ENCODE data around the gene PRM3. TPM values are rescaled to one million over a fixed set of nuclear protein-coding genes. Genes with fewer than 3 reads are reported as not detected.

PRM3 gene
- polyA plus RNA-seq, 1 donor (not counting 4 experiments of a cell fraction or from before 2014, with no cell fraction given) = not detected

DNA sequence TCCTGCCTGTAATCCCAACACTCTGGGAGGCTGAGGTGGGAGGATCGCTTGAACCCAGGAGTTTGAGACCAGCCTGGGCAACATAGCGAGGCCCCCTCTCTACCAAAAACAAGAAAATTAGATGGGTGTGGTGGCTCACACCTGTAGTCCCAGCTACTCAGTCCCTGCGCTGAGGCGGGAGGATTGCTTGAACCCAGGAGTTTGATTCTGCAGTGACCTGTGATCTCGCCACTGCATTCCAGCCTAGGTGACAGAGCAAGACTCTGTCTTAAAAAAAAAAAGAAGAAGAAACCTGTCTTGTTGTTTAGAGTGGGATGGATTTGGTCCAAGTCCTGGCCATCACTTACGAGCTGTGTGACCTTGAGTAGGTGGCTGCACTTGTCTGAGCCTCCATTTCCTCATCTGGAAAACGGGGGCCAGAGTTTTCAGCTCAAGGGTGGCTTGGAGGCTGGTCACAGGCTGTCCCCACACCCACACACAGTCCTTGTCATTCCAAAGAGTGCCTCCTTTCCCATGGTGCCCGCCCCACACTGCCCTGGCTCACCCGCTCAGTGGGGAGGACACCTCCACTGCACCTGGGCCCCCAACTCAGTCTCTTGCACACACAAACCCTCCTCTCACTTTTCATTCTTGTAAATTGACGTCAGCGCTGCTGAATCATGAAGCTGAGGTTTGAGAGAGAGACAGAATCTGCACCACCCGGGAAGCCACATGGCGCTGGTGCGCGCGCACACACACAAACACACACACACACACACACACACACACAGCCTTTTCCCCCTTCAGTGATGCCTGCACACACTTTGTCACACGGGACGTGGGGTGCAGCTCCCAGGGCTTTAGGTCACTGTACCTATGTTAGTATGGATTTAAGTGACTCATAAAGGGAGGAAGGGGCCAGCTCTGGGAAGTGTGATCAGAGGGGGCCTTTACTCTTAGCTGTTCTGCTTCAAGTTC is 21.6 kb downstream of the PRM3 start:
- Histone ChIP-seq H3K79me2 (ENCODE audit: control insufficient read depth, insufficient read depth, low read length) (peaks cover 19% of the 10 kb centered on the region), H4K20me1 (ENCODE audit: control insufficient read depth, extremely low read depth, insufficient read depth, low read length) (no peaks in the 10 kb centered on the region), H2AFZ (ENCODE audit: control insufficient read depth, low read length) (no peak overlapping the region), H3K4me3 (ENCODE audit: control insufficient read depth in 2 of 3, extremely low read depth in 1 of 3, insufficient read depth in 2 of 3, low read depth in 1 of 3, low read length in 3 of 3) (no peak overlapping the region), H3K36me3 (ENCODE audit: control insufficient read depth in 2 of 2, extremely low read depth in 1 of 2, insufficient read depth in 2 of 2, low read length in 2 of 2) (no peaks in the 10 kb centered on the region), H3K9me3 (ENCODE audit: control insufficient read depth, low read depth, low read length) (no peaks in the 10 kb centered on the region), H3K4me2 (ENCODE audit: control insufficient read depth, extremely low read depth, insufficient read depth, low read depth, low read length) (no peak overlapping the region), H3K27ac (ENCODE audit: control insufficient read depth, insufficient read depth, low read length) (no peak overlapping the region), H3K9me1 (ENCODE audit: control insufficient read depth, extremely low read depth, insufficient read depth, low read length) (no peaks in the 10 kb centered on the region), H3K9ac (ENCODE audit: control insufficient read depth, extremely low read depth, insufficient read depth, low read length) (no peak overlapping the region), H3K4me1 (ENCODE audit: control insufficient read depth, extremely low read depth, insufficient read depth, low read length) (peaks cover 16% of the 10 kb centered on the region), H3K27me3 (ENCODE audit: control insufficient read depth, extremely low read depth, insufficient read depth, low read length) (no peaks in the 10 kb centered on the region)
- TF ChIP-seq, protein P1, sequence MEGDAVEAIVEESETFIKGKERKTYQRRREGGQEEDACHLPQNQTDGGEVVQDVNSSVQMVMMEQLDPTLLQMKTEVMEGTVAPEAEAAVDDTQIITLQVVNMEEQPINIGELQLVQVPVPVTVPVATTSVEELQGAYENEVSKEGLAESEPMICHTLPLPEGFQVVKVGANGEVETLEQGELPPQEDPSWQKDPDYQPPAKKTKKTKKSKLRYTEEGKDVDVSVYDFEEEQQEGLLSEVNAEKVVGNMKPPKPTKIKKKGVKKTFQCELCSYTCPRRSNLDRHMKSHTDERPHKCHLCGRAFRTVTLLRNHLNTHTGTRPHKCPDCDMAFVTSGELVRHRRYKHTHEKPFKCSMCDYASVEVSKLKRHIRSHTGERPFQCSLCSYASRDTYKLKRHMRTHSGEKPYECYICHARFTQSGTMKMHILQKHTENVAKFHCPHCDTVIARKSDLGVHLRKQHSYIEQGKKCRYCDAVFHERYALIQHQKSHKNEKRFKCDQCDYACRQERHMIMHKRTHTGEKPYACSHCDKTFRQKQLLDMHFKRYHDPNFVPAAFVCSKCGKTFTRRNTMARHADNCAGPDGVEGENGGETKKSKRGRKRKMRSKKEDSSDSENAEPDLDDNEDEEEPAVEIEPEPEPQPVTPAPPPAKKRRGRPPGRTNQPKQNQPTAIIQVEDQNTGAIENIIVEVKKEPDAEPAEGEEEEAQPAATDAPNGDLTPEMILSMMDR (optimal IDR thresholded peaks at IDR 0.05 in 1 of 3, IDR thresholded peaks at IDR 0.05 in 1 of 3, conservative IDR thresholded peaks at IDR 0.05 in 1 of 3; ENCODE audit: extremely low read depth in 1 of 3, insufficient read depth in 2 of 3, low read length in 3 of 3) = no peak
- no peak for TF ChIP-seq EZH2 (IDR thresholded peaks at IDR 0.05; ENCODE audit: low read length)
- no peak for FAIRE-seq
- dilution Hi-C loops (cut with MboI; ENCODE audit: extremely low pct_ligation_motif_present, low sequenced_read_pairs) = no loop called here
- no peak for DNase-seq (ENCODE audit: low read depth, low spot score)

DNA sequence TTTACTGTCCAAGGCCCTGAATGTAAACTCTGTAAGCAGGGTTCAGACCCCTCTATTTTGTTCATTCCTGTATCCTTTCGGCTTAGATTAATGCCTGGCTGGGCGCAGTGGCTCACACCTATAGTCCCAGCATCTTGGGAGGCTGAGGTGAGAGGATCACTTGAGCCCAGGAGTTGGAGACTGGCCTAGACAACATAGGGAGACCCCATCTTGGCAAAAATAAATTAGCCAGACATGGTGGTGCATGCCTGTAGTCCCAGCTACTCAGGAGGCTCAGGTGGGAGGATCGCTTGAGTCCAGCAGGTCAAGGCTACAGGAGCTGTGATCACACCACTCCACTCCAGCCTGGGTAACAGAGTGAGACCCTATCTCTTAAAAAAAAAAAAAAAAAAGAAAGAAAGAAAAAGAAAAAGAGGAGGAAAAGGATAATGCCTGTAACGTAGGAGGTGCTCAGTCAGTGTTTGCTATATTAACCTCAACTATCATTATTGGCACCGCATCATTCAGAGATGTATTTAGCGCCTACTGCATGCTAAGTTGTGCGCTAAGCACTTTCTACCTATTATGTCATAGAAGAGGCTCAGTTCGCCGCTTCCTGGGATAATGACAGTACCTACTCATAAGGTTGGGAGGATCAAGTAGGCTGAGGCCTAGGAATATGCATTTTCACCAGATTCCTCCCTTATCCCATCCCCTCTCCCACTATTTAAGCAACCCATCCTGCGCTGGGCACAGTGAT is 22.5 kb downstream of the PRM3 start:
- DNase-seq (ENCODE audit: low read depth, low spot score) (no peak), FAIRE-seq (no peak)
- H3K4me2 ChIP-seq (ENCODE audit: control insufficient read depth, extremely low read depth, insufficient read depth, low read depth, low read length) = no peak overlapping the region
- no peaks in the 10 kb centered on the region for H3K9me1 ChIP-seq (ENCODE audit: control insufficient read depth, extremely low read depth, insufficient read depth, low read length)
- no peaks in the 10 kb centered on the region for H4K20me1 ChIP-seq (ENCODE audit: control insufficient read depth, extremely low read depth, insufficient read depth, low read length)
- TF ChIP-seq, protein P1 (optimal IDR thresholded peaks at IDR 0.05 in 1 of 3, IDR thresholded peaks at IDR 0.05 in 1 of 3, conservative IDR thresholded peaks at IDR 0.05 in 1 of 3; ENCODE audit: extremely low read depth in 1 of 3, insufficient read depth in 2 of 3, low read length in 3 of 3) = no peak
- TF ChIP-seq EZH2 (IDR thresholded peaks at IDR 0.05; ENCODE audit: low read length) = no peak
- H3K79me2 ChIP-seq (ENCODE audit: control insufficient read depth, insufficient read depth, low read length) = peaks cover 19% of the 10 kb centered on the region
- H3K27ac ChIP-seq (ENCODE audit: control insufficient read depth, insufficient read depth, low read length) = no peak overlapping the region
- no peaks in the 10 kb centered on the region for H3K36me3 ChIP-seq (ENCODE audit: control insufficient read depth in 2 of 2, extremely low read depth in 1 of 2, insufficient read depth in 2 of 2, low read length in 2 of 2)
- H3K4me3 ChIP-seq (ENCODE audit: control insufficient read depth in 2 of 3, extremely low read depth in 1 of 3, insufficient read depth in 2 of 3, low read depth in 1 of 3, low read length in 3 of 3) = no peak overlapping the region
- dilution Hi-C loops (cut with MboI; ENCODE audit: extremely low pct_ligation_motif_present, low sequenced_read_pairs) = no loop called here
- peaks cover 14% of the 10 kb centered on the region for H3K4me1 ChIP-seq (ENCODE audit: control insufficient read depth, extremely low read depth, insufficient read depth, low read length)
- H3K27me3 ChIP-seq (ENCODE audit: control insufficient read depth, extremely low read depth, insufficient read depth, low read length) = no peaks in the 10 kb centered on the region
- H2AFZ ChIP-seq (ENCODE audit: control insufficient read depth, low read length) = no peak overlapping the region
- no peaks in the 10 kb centered on the region for H3K9me3 ChIP-seq (ENCODE audit: control insufficient read depth, low read depth, low read length)
- H3K9ac ChIP-seq (ENCODE audit: control insufficient read depth, extremely low read depth, insufficient read depth, low read length) = no peak overlapping the region

Measured in keratinocyte (primary cell).